Activated T-helper 17 cell treated with anti-CD3 and anti-CD28 coated beads, Interleukin-2, amount 50 U/mL, for 72 hours (primary cell): ENCODE data around the gene RBM4B. TPM values are rescaled to one million over a fixed set of nuclear protein-coding genes. Genes with fewer than 3 reads are reported as not detected.

Experiments
- ATAC-seq: fragments of 150-1000 bp; cut with Tn5 transposase; replicated peaks from 2 replicates; pipeline ENCODE4 v1.10.0; 2021; ENCODE audit warnings: mild to moderate bottlenecking, moderate library complexity
- H3K27ac Mint-ChIP-seq: one replicate; pipeline ENCODE4 v1.8.0; 2022; ENCODE audit warnings: mixed read lengths
- H3K27me3 Mint-ChIP-seq: one replicate; pipeline ENCODE4 v1.8.0; 2022; ENCODE audit warnings: mixed read lengths
- H3K36me3 Mint-ChIP-seq: one replicate; pipeline ENCODE4 v1.8.0; 2022; ENCODE audit warnings: low read depth, mild to moderate bottlenecking, mixed read lengths
- H3K4me1 Mint-ChIP-seq: one replicate; pipeline ENCODE4 v1.8.0; 2022; ENCODE audit warnings: mixed read lengths
- H3K4me3 Mint-ChIP-seq: one replicate; pipeline ENCODE4 v1.8.0; 2022; ENCODE audit warnings: mild to moderate bottlenecking, mixed read lengths
- H3K9me3 Mint-ChIP-seq: one replicate; pipeline ENCODE4 v1.8.0; 2022; ENCODE audit warnings: mixed read lengths
- total RNA-seq, 2 donors: library from RNA; stranded (reverse); gene quantifications; one replicate each; pipeline ENCODE4 v1.2.3, GENCODE V29; 2022

The RBM4B gene
- total RNA-seq, 2 donors from 2014 or later, result 23.6 to 31.4 TPM

DNA sequence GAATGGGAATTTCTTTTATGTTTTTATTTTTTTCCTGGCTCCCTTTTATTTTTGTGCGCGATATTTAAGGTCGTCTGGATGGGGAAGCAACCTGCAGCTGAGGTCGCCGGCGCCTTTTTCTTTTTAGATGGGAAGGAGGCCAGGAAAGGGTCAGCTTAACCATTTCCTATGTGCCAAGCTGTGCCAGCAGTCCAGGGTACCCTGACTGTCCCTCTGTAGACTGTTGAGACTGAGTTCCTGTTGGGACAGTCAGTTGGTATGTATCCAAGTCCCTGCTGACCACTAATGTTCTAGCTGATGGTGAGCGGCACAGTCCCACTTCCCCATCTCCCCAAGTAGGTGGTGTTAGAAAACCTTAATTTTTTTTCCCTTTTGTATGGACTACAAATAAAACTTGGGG lies 50.8 kb downstream of the RBM4B start:
- Mint-ChIP-seq H3K27ac (no peak overlapping the region), H3K27me3 (no peaks in the 10 kb centered on the region), H3K4me3 (no peak overlapping the region), H3K4me1 (peaks cover 38% of the 10 kb centered on the region), H3K36me3 (peaks cover 98% of the 10 kb centered on the region), H3K9me3 (no peaks in the 10 kb centered on the region)
- no peak for ATAC-seq

DNA sequence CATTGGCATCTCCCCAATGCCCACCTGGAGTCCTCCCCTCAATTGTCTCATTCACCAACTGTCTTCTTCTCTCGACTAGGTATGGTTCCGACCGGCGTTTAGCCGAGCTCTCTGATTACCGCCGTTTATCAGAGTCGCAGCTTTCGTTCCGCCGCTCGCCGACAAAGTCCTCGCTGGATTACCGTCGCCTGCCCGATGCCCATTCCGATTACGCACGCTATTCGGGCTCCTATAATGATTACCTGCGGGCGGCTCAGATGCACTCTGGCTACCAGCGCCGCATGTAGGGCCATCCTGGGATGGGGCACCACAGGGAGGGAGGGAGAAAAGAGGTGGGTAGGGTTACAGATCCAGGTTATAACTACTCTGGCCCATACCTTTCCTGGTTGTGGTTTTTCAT lies 51.3 kb downstream of the RBM4B start:
- peaks cover 98% of the 10 kb centered on the region for H3K36me3 Mint-ChIP-seq
- no peak for ATAC-seq
- no peak overlapping the region for H3K27ac Mint-ChIP-seq
- no peaks in the 10 kb centered on the region for H3K9me3 Mint-ChIP-seq
- peaks cover 37% of the 10 kb centered on the region for H3K4me1 Mint-ChIP-seq
- no peak overlapping the region for H3K4me3 Mint-ChIP-seq
- H3K27me3 Mint-ChIP-seq, result no peaks in the 10 kb centered on the region

DNA sequence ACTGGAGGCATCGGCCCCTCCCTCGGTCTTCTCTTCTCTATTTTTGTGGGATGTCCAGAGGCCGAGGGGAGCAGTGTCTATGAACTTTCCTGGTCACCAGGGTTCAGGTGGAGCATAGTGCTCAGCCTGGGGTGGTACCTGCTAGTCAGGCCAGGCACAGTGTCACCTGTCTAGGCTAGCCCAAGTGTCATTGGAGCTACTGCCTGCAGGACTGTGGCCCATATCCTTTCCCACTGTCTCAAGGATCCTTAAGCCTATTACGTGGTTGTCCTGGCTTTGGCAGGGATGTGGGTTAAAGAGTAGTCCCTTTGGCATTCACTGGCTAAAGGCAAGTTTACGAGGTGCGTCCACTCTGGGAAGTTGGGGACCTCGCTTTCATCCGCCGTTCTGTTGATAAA lies 51.9 kb downstream of the RBM4B start:
- no peak for ATAC-seq
- Mint-ChIP-seq H3K27me3 (no peaks in the 10 kb centered on the region), H3K4me3 (no peak overlapping the region), H3K4me1 (peaks cover 37% of the 10 kb centered on the region), H3K27ac (no peak overlapping the region), H3K9me3 (no peaks in the 10 kb centered on the region), H3K36me3 (peaks cover 99% of the 10 kb centered on the region)

DNA sequence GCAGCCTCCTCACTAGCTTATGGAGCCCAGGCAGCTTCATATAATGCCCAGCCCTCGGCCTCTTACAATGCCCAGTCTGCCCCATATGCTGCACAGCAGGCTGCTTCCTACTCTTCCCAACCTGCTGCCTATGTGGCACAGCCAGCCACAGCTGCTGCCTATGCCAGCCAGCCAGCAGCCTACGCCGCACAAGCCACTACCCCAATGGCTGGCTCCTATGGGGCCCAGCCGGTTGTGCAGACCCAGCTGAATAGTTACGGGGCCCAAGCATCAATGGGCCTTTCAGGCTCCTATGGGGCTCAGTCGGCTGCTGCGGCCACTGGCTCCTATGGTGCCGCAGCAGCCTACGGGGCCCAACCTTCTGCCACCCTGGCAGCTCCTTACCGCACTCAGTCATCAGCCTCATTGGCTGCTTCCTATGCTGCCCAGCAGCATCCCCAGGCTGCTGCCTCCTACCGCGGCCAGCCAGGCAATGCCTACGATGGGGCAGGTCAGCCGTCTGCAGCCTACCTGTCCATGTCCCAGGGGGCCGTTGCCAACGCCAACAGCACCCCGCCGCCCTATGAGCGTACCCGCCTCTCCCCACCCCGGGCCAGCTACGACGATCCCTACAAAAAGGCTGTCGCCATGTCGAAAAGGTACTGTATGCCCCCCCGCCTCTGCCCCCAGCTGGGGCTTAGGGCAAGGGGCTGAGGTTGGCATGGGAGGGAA lies 52.5 kb downstream of the RBM4B start:
- H3K4me1 Mint-ChIP-seq, result peaks cover 37% of the 10 kb centered on the region
- H3K27ac Mint-ChIP-seq, result no peak overlapping the region
- ATAC-seq, result no peak
- H3K27me3 Mint-ChIP-seq, result no peaks in the 10 kb centered on the region
- H3K4me3 Mint-ChIP-seq, result no peak overlapping the region
- peaks cover 100% of the 10 kb centered on the region for H3K36me3 Mint-ChIP-seq
- no peaks in the 10 kb centered on the region for H3K9me3 Mint-ChIP-seq

DNA sequence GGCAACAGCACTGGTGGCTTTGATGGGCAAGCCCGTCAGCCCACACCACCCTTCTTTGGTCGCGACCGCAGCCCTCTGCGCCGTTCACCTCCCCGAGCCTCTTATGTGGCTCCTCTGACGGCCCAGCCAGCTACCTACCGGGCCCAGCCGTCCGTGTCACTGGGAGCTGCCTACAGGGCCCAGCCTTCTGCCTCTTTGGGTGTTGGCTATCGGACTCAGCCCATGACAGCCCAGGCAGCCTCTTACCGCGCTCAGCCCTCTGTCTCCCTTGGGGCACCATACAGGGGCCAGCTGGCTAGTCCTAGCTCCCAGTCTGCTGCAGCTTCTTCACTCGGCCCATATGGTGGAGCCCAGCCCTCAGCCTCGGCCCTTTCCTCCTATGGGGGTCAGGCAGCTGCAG lies 53.2 kb downstream of the RBM4B start:
- no peaks in the 10 kb centered on the region for H3K27me3 Mint-ChIP-seq
- H3K27ac Mint-ChIP-seq, result no peak overlapping the region
- H3K36me3 Mint-ChIP-seq, result peaks cover 100% of the 10 kb centered on the region
- H3K4me1 Mint-ChIP-seq, result peaks cover 37% of the 10 kb centered on the region
- H3K9me3 Mint-ChIP-seq, result no peaks in the 10 kb centered on the region
- no peak overlapping the region for H3K4me3 Mint-ChIP-seq
- no peak for ATAC-seq

DNA sequence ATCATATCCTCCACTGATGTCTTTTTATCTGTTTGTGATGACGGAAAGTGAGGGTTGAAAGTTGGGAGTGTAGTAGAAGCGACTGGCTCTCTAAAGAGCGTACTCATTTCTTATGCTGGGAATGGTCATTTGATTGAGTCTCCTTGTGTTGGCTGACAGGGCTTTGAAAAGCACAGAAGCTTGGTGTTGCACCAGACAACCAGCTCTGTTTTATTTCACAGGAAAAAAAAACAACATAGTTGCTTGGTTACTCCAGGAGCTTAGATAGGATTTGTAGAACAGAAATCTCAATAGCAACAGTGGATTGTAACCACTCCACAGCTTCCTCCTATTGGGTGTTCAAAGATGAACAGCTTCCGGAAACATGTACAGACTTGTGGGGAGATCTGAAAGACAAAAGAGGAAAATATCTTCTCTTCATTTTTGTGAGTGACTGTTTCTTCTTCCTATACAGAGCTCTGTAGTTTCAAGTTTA lies 58.6 kb downstream of the RBM4B start:
- Mint-ChIP-seq H3K9me3 (no peaks in the 10 kb centered on the region), H3K4me1 (peaks cover 34% of the 10 kb centered on the region), H3K27me3 (no peaks in the 10 kb centered on the region), H3K36me3 (peaks cover 82% of the 10 kb centered on the region), H3K27ac (peak overlapping the region; percentile 96), H3K4me3 (peak overlapping the region; percentile 96)
- ATAC-seq, result peak; percentile 18

DNA sequence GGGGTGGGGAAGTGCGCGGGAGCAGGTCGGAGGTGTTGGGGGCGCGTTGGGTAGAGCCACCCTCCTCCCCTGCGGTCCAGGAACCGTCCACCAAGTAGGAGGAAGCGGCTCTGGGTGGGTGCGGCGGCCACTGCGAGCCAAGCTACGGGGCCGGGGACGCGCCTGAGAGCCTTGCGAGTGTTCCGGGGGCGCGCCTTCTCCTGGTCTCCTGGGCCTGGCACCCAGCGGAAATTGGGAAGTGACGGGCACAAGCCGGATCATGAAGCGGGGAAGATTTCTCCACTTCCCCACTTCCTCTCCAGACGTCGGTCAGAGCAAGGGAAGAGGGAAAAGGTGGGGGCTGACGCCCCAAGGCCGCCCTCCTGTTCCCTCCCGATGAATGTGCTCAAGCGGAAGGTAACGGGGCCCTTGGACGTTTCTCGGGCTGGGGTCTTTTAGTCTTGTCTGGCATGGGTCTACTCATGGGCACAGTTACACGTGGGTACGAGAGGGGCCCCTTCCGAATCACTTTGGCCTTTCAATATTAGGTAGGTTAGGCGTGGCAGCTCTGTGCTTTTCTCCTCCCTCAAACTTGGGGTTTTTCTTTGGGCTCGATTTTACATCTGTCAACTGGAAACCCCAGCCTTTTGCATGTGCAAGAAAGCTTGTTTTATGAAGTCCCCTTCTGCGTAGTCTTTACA lies 60.4 kb downstream of the RBM4B start:
- H3K27ac Mint-ChIP-seq, result peak overlapping the region; percentile 96
- H3K27me3 Mint-ChIP-seq, result no peaks in the 10 kb centered on the region
- no peaks in the 10 kb centered on the region for H3K9me3 Mint-ChIP-seq
- H3K4me1 Mint-ChIP-seq, result peaks cover 17% of the 10 kb centered on the region
- peak overlapping the region; percentile 96 for H3K4me3 Mint-ChIP-seq
- ATAC-seq, result no peak
- H3K36me3 Mint-ChIP-seq, result peaks cover 64% of the 10 kb centered on the region

DNA sequence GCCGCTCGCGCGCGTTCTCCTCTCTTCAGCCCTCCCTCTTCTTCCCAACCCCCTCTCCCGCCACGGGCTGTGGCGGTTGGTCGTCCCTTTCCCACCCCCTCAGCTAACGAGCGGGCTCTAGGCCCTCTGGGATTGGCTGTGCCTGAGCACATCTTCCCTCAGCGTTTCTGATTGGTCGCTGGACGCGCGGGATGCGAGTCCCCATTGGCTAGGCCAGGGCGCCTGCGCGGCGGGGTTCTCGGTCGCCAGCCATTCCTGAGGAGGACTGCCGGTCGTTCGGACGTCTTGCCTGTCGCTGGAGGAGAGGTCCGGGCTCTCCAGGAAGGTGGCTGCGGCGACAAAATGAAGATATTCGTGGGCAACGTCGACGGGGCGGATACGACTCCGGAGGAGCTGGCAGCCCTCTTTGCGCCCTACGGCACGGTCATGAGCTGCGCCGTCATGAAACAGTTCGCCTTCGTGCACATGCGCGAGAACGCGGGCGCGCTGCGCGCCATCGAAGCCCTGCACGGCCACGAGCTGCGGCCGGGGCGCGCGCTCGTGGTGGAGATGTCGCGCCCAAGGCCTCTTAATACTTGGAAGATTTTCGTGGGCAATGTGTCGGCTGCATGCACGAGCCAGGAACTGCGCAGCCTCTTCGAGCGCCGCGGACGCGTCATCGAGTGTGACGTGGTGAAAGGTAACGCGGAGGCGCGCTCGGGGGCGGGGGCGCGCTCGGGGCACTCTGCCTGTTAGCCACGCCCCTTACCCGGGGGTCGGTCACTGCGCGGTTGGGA lies 61.1 kb downstream of the RBM4B start, which contains the start of gene RBM14:
TSS of gene RBM14 (plus strand) at position 252 of the 776 bp plus-strand sequence. CDS start at position 343, 91 bp downstream.
- peak within 1 kb of the TSS; percentile 96 for H3K4me3 Mint-ChIP-seq
- no peaks in the 10 kb centered on the region for H3K27me3 Mint-ChIP-seq
- no peaks in the 10 kb centered on the region for H3K9me3 Mint-ChIP-seq
- peak; percentile 96 for ATAC-seq
- H3K27ac Mint-ChIP-seq, result peak within 1 kb of the TSS; percentile 96
- H3K36me3 Mint-ChIP-seq, result peaks cover 57% of the 10 kb centered on the region
- peaks cover 16% of the 10 kb centered on the region for H3K4me1 Mint-ChIP-seq

Other genes with a start within 250 kb of the RBM4B start
- gene MRPL11, start 239.0 kb downstream of the RBM4B start, total RNA-seq, result 100 to 1,000 TPM in 1 of 2 donors, 10 to 100 TPM in 1; 56.1 to 131 TPM
- 10 to 100 TPM in 1 of 2 donors, 1 to 10 TPM in 1; 8.1 to 17.5 TPM for gene PELI3, start 211.0 kb downstream of the RBM4B start, total RNA-seq
- gene DPP3, start 197.5 kb downstream of the RBM4B start, total RNA-seq, result 100 to 1,000 TPM in 1 of 2 donors, 10 to 100 TPM in 1; 67.9 to 117 TPM
- 10 to 100 TPM; 16.4 to 17.2 TPM for gene BBS1, start 167.3 kb downstream of the RBM4B start, total RNA-seq
- 10 to 100 TPM in 1 of 2 donors, 1 to 10 TPM in 1; 8.7 to 12.6 TPM for gene ZDHHC24, start 131.8 kb downstream of the RBM4B start, total RNA-seq
- gene ACTN3, start 131.0 kb downstream of the RBM4B start, total RNA-seq, result 1 to 10 TPM in 1 of 2 donors, under 1 TPM in 1; 0.58 to 3.0 TPM
- gene CTSF, start 109.3 kb downstream of the RBM4B start, total RNA-seq, result 10 to 100 TPM in 1 of 2 donors, 1 to 10 TPM in 1; 4.1 to 12.9 TPM
- gene CCDC87, start 84.8 kb downstream of the RBM4B start, total RNA-seq, result under 1 TPM; 0.11 to 0.15 TPM
- gene CCS, start 84.7 kb downstream of the RBM4B start, total RNA-seq, result 10 to 100 TPM; 27.5 to 35.1 TPM
- 100 to 1,000 TPM; 127 to 156 TPM for gene RBM14, start 61.3 kb downstream of the RBM4B start, total RNA-seq
- 10 to 100 TPM; 92.4 to 94.0 TPM for gene RBM4, start 39.2 kb downstream of the RBM4B start, total RNA-seq
- gene SPTBN2, start 51.3 kb upstream of the RBM4B start, total RNA-seq, result under 1 TPM; 0.37 to 0.45 TPM
- gene RCE1, start 165.6 kb upstream of the RBM4B start, total RNA-seq, result 10 to 100 TPM; 27.2 to 31.4 TPM
- gene LRFN4, start 179.2 kb upstream of the RBM4B start, total RNA-seq, result 10 to 100 TPM; 20.5 to 43.7 TPM